Testis (tissue), 3 donors: ENCODE measurements around the gene BABAM2. TPM values are rescaled to one million over a fixed set of nuclear protein-coding genes. Genes with fewer than 3 reads are reported as not detected.

ENCODE experiments used
- DNase-seq: peaks from one replicate; pipeline ENCODE4 v3.0.0-alpha.2; 2019
- H3K27ac ChIP-seq, 2 donors: fragments of 200-600 bp; sonication (generic); one replicate each; pipeline ENCODE4 v1.5.1; 2019
- H3K27me3 ChIP-seq: fragments of 200-600 bp; sonication (generic); one replicate; pipeline ENCODE4 v1.5.1; 2019
- H3K36me3 ChIP-seq: fragments of 200-600 bp; sonication (generic); one replicate; pipeline ENCODE4 v1.5.1; 2017; ENCODE audit warnings: low read depth; ENCODE audit errors: missing control alignments
- H3K4me1 ChIP-seq: fragments of 200-600 bp; sonication (generic); one replicate; pipeline ENCODE4 v1.5.1; 2019
- H3K4me3 ChIP-seq, 2 donors: fragments of 200-600 bp; sonication (generic); one replicate each; pipeline ENCODE4 v1.5.1; 2017 to 2019
- H3K9me3 ChIP-seq: fragments of 200-600 bp; sonication (generic); one replicate; pipeline ENCODE4 v1.5.1; 2017
- POLR2A ChIP-seq: fragments of 450-650 bp; IDR thresholded peaks from one replicate; pipeline ENCODE4 v1.6.1; 2017; ENCODE audit warnings: antibody characterized with exemption, mild to moderate bottlenecking, moderate library complexity
- WGBS, 2 donors: methylation state at CpG; one replicate each; pipeline ENCODE4 v1.1.5; 2018; 5-methylcytosine and 5-hydroxymethylcytosine counted together
- intact Hi-C: fragments of 100-400 bp; cut with DNase I; formaldehyde crosslinking; loops from one replicate; pipeline ENCODE4 v1.15.1; 2023; ENCODE audit warnings: low total_unique reads
- polyA plus RNA-seq: library from polyadenylated mRNA; stranded (reverse); fragments of 350-450 nt; fragmentation: Illumina TruSeq; extraction: RNeasy Lipid Tissue Mini Kit (QIAGEN cat#74804); gene quantifications from one replicate; pipeline ENCODE4 v1.2.3, GENCODE V29; 2014; ENCODE audit warnings: low read depth, low replicate concordance; ENCODE audit not compliant: insufficient read depth
- total RNA-seq, 2 donors: library from RNA; depleted of rRNA; stranded (reverse); fragments of >200 nt; gene quantifications; one replicate each; pipeline ENCODE4 v1.2.3, GENCODE V29; 2016
- TF ChIP-seq, protein P1 (sequence below), 3 experiments: fragments of 450-650 bp in 2 of 3; fragments of 200-600 bp in 1 of 3; sonication (generic) in 1 of 3; IDR thresholded peaks; one replicate each; pipeline ENCODE4 v1.5.1; 2016 to 2019; ENCODE audit warnings: antibody characterized with exemption in 3 of 3, mild to moderate bottlenecking in 2 of 3, moderate library complexity in 1 of 3

The BABAM2 gene
- total and polyA plus RNA-seq, 3 donors from 2014 or later: 49.2 to 70.6 (median 59.1) TPM

DNA sequence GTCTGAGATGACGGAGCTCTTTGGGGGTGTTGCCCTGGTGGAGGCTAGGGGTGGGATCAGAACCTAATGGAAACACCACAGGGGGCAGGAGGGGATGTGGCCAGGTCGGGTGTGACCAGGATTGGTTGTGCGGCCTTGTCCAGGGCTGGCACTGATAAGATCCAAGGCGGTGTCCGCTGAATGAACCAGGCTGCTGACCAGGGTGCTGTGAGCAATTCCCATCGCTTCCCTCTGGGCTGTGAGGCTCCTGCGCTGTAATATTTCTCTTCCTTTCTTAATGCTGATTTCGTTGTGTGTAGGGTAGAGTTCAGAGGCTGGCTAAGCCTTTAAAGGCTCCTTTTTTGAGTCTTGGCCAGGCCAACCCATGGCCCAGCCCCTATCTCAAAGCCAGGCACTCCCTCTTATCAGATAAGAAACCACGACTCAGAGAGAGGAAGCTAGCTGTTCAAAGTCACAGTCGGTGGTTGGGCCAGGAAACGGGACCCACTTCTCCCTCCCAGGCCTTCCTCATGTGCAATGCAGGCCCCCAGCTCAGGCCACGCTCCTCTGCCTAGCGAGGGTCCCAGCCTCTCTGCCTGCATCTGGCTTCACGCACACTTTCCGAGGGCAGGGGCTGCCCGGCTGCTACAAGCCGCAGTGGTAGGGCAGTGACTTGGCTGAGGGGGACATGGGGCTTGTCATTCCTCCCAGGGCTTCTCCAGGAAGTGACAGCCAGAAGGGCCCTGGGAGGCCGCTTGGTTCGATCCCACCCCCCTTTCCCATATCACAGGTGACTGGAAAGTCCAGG lies 476.2 kb downstream of the BABAM2 start:
- no peak for TF ChIP-seq POLR2A
- TF ChIP-seq, protein P1, sequence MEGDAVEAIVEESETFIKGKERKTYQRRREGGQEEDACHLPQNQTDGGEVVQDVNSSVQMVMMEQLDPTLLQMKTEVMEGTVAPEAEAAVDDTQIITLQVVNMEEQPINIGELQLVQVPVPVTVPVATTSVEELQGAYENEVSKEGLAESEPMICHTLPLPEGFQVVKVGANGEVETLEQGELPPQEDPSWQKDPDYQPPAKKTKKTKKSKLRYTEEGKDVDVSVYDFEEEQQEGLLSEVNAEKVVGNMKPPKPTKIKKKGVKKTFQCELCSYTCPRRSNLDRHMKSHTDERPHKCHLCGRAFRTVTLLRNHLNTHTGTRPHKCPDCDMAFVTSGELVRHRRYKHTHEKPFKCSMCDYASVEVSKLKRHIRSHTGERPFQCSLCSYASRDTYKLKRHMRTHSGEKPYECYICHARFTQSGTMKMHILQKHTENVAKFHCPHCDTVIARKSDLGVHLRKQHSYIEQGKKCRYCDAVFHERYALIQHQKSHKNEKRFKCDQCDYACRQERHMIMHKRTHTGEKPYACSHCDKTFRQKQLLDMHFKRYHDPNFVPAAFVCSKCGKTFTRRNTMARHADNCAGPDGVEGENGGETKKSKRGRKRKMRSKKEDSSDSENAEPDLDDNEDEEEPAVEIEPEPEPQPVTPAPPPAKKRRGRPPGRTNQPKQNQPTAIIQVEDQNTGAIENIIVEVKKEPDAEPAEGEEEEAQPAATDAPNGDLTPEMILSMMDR (IDR thresholded peaks at IDR 0.05): no peak
- Histone ChIP-seq H3K27me3 (no peaks in the 10 kb centered on the region), H3K36me3 (no peaks in the 10 kb centered on the region), H3K9me3 (no peaks in the 10 kb centered on the region), H3K4me1 (no peaks in the 10 kb centered on the region), H3K4me3 (no peak overlapping the region), H3K27ac (no peak overlapping the region)
- WGBS, 2 donors: 69 to 86% methylated on average over 11 to 19 of the region's 19 CpGs
- DNase-seq: no peak
- intact Hi-C loops: no loop called here

DNA sequence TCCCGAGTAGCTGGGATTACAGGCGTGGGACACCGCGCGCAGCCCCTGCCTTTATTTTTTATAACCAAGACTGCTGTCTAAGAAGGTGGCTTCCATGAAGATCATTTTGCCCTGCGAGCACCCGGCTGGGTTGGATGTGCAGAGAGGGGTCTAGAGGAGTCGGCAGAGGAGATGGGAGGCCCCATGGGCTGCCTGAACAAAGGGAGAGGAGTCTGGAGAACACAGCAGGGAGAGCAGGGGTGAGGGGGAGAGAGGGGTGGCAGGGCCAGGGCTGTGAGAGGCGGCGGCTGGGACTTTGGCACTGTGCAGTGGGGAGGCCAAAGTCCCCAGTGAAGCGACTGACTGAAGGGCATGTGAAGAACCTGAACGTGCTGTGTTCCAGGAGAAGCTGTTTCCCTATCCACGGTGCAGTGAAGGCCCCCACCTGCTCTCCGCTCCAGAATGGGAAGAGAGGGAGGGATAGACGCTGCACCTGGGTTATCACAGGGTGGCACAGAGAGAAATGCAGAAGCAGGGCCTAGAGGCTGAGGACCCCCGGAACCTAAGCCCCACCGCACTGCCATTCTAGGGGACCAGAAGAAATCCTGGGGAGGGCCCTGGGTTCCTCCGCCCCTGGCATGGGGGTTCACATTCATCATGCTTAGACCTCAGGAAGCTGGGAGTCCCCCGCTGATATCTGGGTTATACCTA lies 477.3 kb downstream of the BABAM2 start:
- H3K4me1 ChIP-seq: no peaks in the 10 kb centered on the region
- H3K36me3 ChIP-seq: no peaks in the 10 kb centered on the region
- intact Hi-C loops: no loop called here
- H3K9me3 ChIP-seq: no peaks in the 10 kb centered on the region
- 84 to 85% methylated on average over 18 to 19 of the region's 19 CpGs for WGBS, 2 donors
- DNase-seq: no peak
- H3K27ac ChIP-seq: no peak overlapping the region
- H3K4me3 ChIP-seq: no peak overlapping the region
- H3K27me3 ChIP-seq: no peaks in the 10 kb centered on the region
- no peak for TF ChIP-seq POLR2A
- TF ChIP-seq, protein P1 (IDR thresholded peaks at IDR 0.05): no peak

DNA sequence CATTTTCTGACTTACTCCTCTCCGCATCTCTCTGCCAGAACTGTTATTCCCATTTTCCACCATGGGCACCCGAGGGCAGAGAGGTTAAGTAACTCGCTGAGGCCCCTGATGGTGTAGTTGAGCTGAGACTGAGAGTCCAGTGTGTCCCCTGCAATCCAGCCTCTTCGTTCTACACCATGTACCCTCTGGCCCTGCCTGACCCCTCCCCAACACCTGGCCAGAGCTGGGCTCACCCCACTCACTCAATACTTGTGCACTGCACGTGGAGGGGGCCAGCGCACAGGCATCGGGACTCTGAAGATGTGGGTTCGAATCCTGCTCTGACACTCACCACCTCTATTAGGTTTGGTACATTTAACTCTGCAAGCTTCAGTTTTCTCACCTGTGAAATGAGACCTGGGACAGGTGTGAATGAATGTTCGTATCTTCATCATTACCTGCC lies 477.8 kb downstream of the BABAM2 start:
- Histone ChIP-seq H3K36me3 (no peaks in the 10 kb centered on the region), H3K27me3 (no peaks in the 10 kb centered on the region), H3K9me3 (no peaks in the 10 kb centered on the region), H3K4me1 (no peaks in the 10 kb centered on the region), H3K4me3 (no peak overlapping the region), H3K27ac (no peak overlapping the region)
- intact Hi-C loops: no loop called here
- WGBS, 2 donors: 83 to 85% methylated on average over 5 to 9 of the region's 9 CpGs
- DNase-seq: no peak
- TF ChIP-seq, protein P1 (IDR thresholded peaks at IDR 0.05): no peak
- TF ChIP-seq POLR2A: no peak

DNA sequence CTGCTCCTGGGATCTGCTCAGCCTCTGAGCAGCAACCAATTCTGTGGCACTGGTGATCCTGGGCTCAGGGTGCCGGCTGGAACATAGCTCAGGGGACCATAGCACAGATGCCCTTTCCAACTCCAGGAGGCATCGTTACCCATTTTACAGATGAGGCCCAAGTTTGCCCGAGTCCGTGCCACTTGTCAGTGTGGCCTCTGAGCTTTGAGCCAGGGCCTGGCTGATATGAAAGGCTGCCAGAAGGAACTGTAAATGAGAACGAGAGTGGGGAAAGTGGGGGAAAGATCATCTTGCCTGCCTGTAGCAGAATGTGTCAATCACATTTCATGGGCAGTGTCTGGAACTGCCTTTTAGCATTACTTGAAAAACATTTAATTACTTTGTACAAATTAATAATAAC lies 478.8 kb downstream of the BABAM2 start:
- Histone ChIP-seq H3K27me3 (no peaks in the 10 kb centered on the region), H3K36me3 (no peaks in the 10 kb centered on the region), H3K4me1 (no peaks in the 10 kb centered on the region), H3K4me3 (no peak overlapping the region), H3K9me3 (no peaks in the 10 kb centered on the region), H3K27ac (no peak overlapping the region)
- WGBS, 2 donors: 70 to 76% methylated on average over 5 of the region's 5 CpGs
- TF ChIP-seq, protein P1 (IDR thresholded peaks at IDR 0.05): no peak
- no peak for TF ChIP-seq POLR2A
- no peak for DNase-seq
- intact Hi-C loops: no loop called here
